PC-9 (cell line): ENCODE data around the gene TGM6.

ENCODE experiments used
- CTCF ChIP-seq: fragments of 200-600 bp; sonication (generic); conservative IDR thresholded peaks from 2 replicates; pipeline ENCODE4 v1.6.1; 2017; ENCODE audit warnings: mixed run types, antibody characterized with exemption, mild to moderate bottlenecking, moderate library complexity
- EZH2 ChIP-seq: fragments of 200-600 bp; sonication (generic); IDR thresholded peaks from 2 replicates; pipeline ENCODE4 v1.8.0; 2017; ENCODE audit warnings: antibody characterized with exemption, low read depth

- TF ChIP-seq EZH2 (no peak), CTCF (no peak)
Observed at GRCh38 chr20:2408111-2408510, 27.4 kb downstream of the TGM6 start.
